ENCODE results near the gene ZNF317. TPM values are rescaled to one million over a fixed set of nuclear protein-coding genes. Genes with fewer than 3 reads are reported as not detected.

Gene ZNF317
- total and polyA plus RNA-seq, 2 of the 4 experiments (the other 2 are of a cell fraction) = 13.0 to 17.6 TPM

GRCh38 chr19:9130965-9131364, 9.2 kb upstream of the ZNF317 start:
- no peak overlapping the region for H4K91ac ChIP-seq (ENCODE audit: insufficient read depth, low read depth, low read length)
- intact Hi-C loops (cut with micrococcal nuclease) (no loop called here), in situ Hi-C loops (cut with MboI; ENCODE audit: low sequenced_read_pairs) (loop anchor here (10.0 to 25.0 kb wide), 2 partner anchors 664 to 931 kb away; no protein-coding TSS in a partner anchor), dilution Hi-C loops (cut with HindIII; ENCODE audit: low sequenced_read_pairs, unreplicated experiment) (no loop called here)
- DNase-seq (no peak), ATAC-seq (ENCODE audit: low read depth) (no peak)
- H3K4me2 ChIP-seq (ENCODE audit: low read depth, low read length) = no peak overlapping the region
- BruUV-seq (replicated peaks) = no TSS peak
- no peaks in the 10 kb centered on the region; the same call in 1 of the 2 replicates for H3K9me3 ChIP-seq (ENCODE audit: control insufficient read depth, insufficient read depth, low read length)
- no peak overlapping the region for H2BK15ac ChIP-seq (ENCODE audit: low read depth, low read length)
- H3K23ac ChIP-seq (ENCODE audit: low read depth, low read length) = no peak overlapping the region
- no CpG with 5 or more reads among the region's 1 CpG for WGBS, 2 experiments (ENCODE audit: extremely low coverage in 2 of 2, insufficient read length in 1 of 2)
- no peak overlapping the region for H3K4ac ChIP-seq (ENCODE audit: low read depth, low read length)
- no peak overlapping the region for H4K5ac ChIP-seq (ENCODE audit: low read depth, low read length)
- H3K36me3 ChIP-seq (ENCODE audit: control insufficient read depth, insufficient read depth, low read length) = no peaks in the 10 kb centered on the region
- H2AFZ ChIP-seq (replicated peaks; ENCODE audit: low read length, poor library complexity) = no peak overlapping the region
- no peak overlapping the region for H2AK5ac ChIP-seq (ENCODE audit: low read depth, low read length)
- POLR2A ChIA-PET (ENCODE audit: unreplicated experiment) = no interaction called here
- H3K79me1 ChIP-seq (ENCODE audit: low read depth in 1 of 2, low read length in 2 of 2) = no peaks in the 10 kb centered on the region
- H3K9me1 ChIP-seq (ENCODE audit: insufficient read depth, low read length) = no peaks in the 10 kb centered on the region
- H3K14ac ChIP-seq (replicated peaks; ENCODE audit: low read depth, low read length) = no peak overlapping the region
- no peak overlapping the region for H3K18ac ChIP-seq (ENCODE audit: low read depth, low read length)
- TF ChIP-seq RCOR1 (IDR thresholded peaks at IDR 0.05; ENCODE audit: insufficient replicate concordance, low read length) (no peak), BHLHE40 (IDR thresholded peaks at IDR 0.05; ENCODE audit: low read depth, low read length) (no peak), SMC3 (IDR thresholded peaks at IDR 0.05; ENCODE audit: low read depth, low read length) (no peak), MAZ (IDR thresholded peaks at IDR 0.05; ENCODE audit: borderline replicate concordance, low read depth, low read length) (no peak), CHD1 (IDR thresholded peaks at IDR 0.05; ENCODE audit: low read depth, low read length) (no peak), MXI1 (IDR thresholded peaks at IDR 0.05; ENCODE audit: borderline replicate concordance, low read depth, low read length) (no peak), FOS (IDR thresholded peaks at IDR 0.05; ENCODE audit: low read depth, low read length) (no peak), RAD21 (IDR thresholded peaks at IDR 0.05; ENCODE audit: low read length) (no peak), CEBPB (IDR thresholded peaks at IDR 0.05; ENCODE audit: low read depth, low read length) (no peak), RFX5 (IDR thresholded peaks at IDR 0.05; ENCODE audit: low read depth, low read length) (no peak), USF2 (IDR thresholded peaks at IDR 0.05; ENCODE audit: low read depth, low read length) (no peak)
- H4K20me1 ChIP-seq (ENCODE audit: insufficient read depth, low read length) = no peaks in the 10 kb centered on the region
- H3K4me1 ChIP-seq (ENCODE audit: control insufficient read depth, insufficient read depth, low read length) = no peaks in the 10 kb centered on the region
- H2AK9ac ChIP-seq (replicated peaks; ENCODE audit: low read depth, low read length, poor library complexity) = no peak overlapping the region
- H4K8ac ChIP-seq (ENCODE audit: low read depth in 2 of 2, low read length in 2 of 2) = no peak overlapping the region
- no peak overlapping the region for H3K56ac ChIP-seq (ENCODE audit: extremely low read depth, insufficient read depth, low read length)
- no peak overlapping the region for H3K27ac ChIP-seq (ENCODE audit: insufficient read depth, low read length)
- H2BK5ac ChIP-seq (ENCODE audit: low read depth, low read length, poor library complexity, severe bottlenecking) = no peak overlapping the region
- CTCF ChIA-PET = no interaction called here
- no peak overlapping the region for H3K9ac ChIP-seq (ENCODE audit: low read depth, low read length)
- no peak overlapping the region for H2BK20ac ChIP-seq (ENCODE audit: low read depth, low read length)
- no peaks in the 10 kb centered on the region for H3K27me3 ChIP-seq (ENCODE audit: control insufficient read depth, insufficient read depth, low read length)
- no peak overlapping the region for H2BK120ac ChIP-seq (ENCODE audit: low read depth, low read length)
- H3K4me3 ChIP-seq (ENCODE audit: insufficient read depth, low read depth, low read length) = no peak overlapping the region
